GM19468 (cell line): ENCODE results near the gene CDC25B.

Source experiments
- ATAC-seq: cut with Tn5 transposase; IDR thresholded peaks from one replicate; pipeline ENCODE4 v1.9.1; 2021; ENCODE audit warnings: mild to moderate bottlenecking, moderate library complexity, moderate number of reproducible peaks; ENCODE audit not compliant: unreplicated experiment; ENCODE audit errors: extremely low read depth

The CDC25B gene

GRCh38 chr20:3801846-3802245 lies 5.7 kb downstream of the CDC25B start:
- no peak for ATAC-seq

GRCh38 chr20:3802524-3803239 lies 6.6 kb downstream of the CDC25B start:
- ATAC-seq = no peak

GRCh38 chr20:3803289-3803688 lies 7.2 kb downstream of the CDC25B start:
- no peak for ATAC-seq

GRCh38 chr20:3803854-3804253 lies 7.7 kb downstream of the CDC25B start:
- no peak for ATAC-seq

- no peak for ATAC-seq
These were observed 8.2 kb downstream of the CDC25B start for GRCh38 chr20:3804254-3804751.

GRCh38 chr20:3804781-3805180 lies 8.7 kb downstream of the CDC25B start:
- no peak for ATAC-seq

- no peak for ATAC-seq
These were observed 12.4 kb downstream of the CDC25B start for GRCh38 chr20:3808544-3808943.

GRCh38 chr20:3811467-3812258 lies 15.6 kb downstream of the CDC25B start:
- ATAC-seq = no peak

- no peak for ATAC-seq
These were observed 16.2 kb downstream of the CDC25B start for GRCh38 chr20:3812259-3812681.

- ATAC-seq = no peak
These were observed 17.1 kb downstream of the CDC25B start for GRCh38 chr20:3812975-3813847.

GRCh38 chr20:3813848-3814581 lies 17.9 kb downstream of the CDC25B start:
- ATAC-seq = no peak

- ATAC-seq = no peak
These were observed 18.9 kb downstream of the CDC25B start for GRCh38 chr20:3814928-3815495.

- no peak for ATAC-seq
These were observed 19.7 kb downstream of the CDC25B start for GRCh38 chr20:3815703-3816315.

- ATAC-seq = no peak
These were observed 22.3 kb downstream of the CDC25B start for GRCh38 chr20:3818155-3819151.

- no peak for ATAC-seq
These were observed 23.4 kb downstream of the CDC25B start for GRCh38 chr20:3819411-3820047.

GRCh38 chr20:3820048-3820900 lies 24.2 kb downstream of the CDC25B start, which contains the start of gene AP5S1:
AP5S1 (plus strand) TSS chr20:3820547; CDS start chr20:3822118, 1,571 bp downstream.
- peak; percentile 61 for ATAC-seq
